Nephron (organoid): ENCODE measurements around the gene DSC1.

Experiments
- H3K27ac Mint-ChIP-seq, 3 experiments: 2 replicates each; pipeline ENCODE4 v1.8.0; 2020; ENCODE audit warnings: mixed read lengths in 3 of 3, mild to moderate bottlenecking in 2 of 3, moderate library complexity in 1 of 3
- H3K27me3 Mint-ChIP-seq: 2 replicates; pipeline ENCODE4 v1.8.0; 2021; ENCODE audit warnings: low read depth, mild to moderate bottlenecking, moderate library complexity, mixed read lengths
- H3K36me3 Mint-ChIP-seq: 2 replicates; pipeline ENCODE4 v1.8.0; 2020; ENCODE audit warnings: low read depth, mixed read lengths
- H3K4me1 Mint-ChIP-seq: 2 replicates; pipeline ENCODE4 v1.8.0; 2020; ENCODE audit warnings: mixed read lengths
- H3K4me3 Mint-ChIP-seq, 3 experiments: 2 replicates each; pipeline ENCODE4 v1.8.0; 2020; ENCODE audit warnings: mild to moderate bottlenecking in 3 of 3, mixed read lengths in 3 of 3, moderate library complexity in 2 of 3
- H3K9me3 Mint-ChIP-seq: 2 replicates; pipeline ENCODE4 v1.8.0; 2020; ENCODE audit warnings: mixed read lengths
- TF ChIP-seq, protein P1 (sequence below), 3 experiments: fragments of 200-600 bp; sonication (generic); IDR thresholded peaks; one replicate each; pipeline ENCODE4 v1.5.0; 2021; ENCODE audit warnings: antibody characterized with exemption in 3 of 3; ENCODE audit not compliant: unreplicated experiment in 3 of 3

DSC1 gene

GRCh38 chr18:31149351-31149750 is 13.3 kb downstream of the DSC1 start:
- TF ChIP-seq, protein P1, sequence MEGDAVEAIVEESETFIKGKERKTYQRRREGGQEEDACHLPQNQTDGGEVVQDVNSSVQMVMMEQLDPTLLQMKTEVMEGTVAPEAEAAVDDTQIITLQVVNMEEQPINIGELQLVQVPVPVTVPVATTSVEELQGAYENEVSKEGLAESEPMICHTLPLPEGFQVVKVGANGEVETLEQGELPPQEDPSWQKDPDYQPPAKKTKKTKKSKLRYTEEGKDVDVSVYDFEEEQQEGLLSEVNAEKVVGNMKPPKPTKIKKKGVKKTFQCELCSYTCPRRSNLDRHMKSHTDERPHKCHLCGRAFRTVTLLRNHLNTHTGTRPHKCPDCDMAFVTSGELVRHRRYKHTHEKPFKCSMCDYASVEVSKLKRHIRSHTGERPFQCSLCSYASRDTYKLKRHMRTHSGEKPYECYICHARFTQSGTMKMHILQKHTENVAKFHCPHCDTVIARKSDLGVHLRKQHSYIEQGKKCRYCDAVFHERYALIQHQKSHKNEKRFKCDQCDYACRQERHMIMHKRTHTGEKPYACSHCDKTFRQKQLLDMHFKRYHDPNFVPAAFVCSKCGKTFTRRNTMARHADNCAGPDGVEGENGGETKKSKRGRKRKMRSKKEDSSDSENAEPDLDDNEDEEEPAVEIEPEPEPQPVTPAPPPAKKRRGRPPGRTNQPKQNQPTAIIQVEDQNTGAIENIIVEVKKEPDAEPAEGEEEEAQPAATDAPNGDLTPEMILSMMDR (IDR thresholded peaks at IDR 0.05; ENCODE audit: unreplicated experiment in 3 of 3) = no peak
- Mint-ChIP-seq H3K27ac (no peak overlapping the region), H3K4me3 (no peak overlapping the region), H3K9me3 (no peaks in the 10 kb centered on the region), H3K4me1 (no peaks in the 10 kb centered on the region), H3K27me3 (no peaks in the 10 kb centered on the region), H3K36me3 (no peaks in the 10 kb centered on the region)

- TF ChIP-seq, protein P1 (IDR thresholded peaks at IDR 0.05; ENCODE audit: unreplicated experiment in 3 of 3) = no peak
- Mint-ChIP-seq H3K36me3 (no peaks in the 10 kb centered on the region), H3K27ac (no peak overlapping the region), H3K27me3 (no peaks in the 10 kb centered on the region), H3K4me3 (no peak overlapping the region), H3K4me1 (no peaks in the 10 kb centered on the region), H3K9me3 (no peaks in the 10 kb centered on the region)
Measured at GRCh38 chr18:31148600-31148999, 14.1 kb downstream of the DSC1 start.

DNA sequence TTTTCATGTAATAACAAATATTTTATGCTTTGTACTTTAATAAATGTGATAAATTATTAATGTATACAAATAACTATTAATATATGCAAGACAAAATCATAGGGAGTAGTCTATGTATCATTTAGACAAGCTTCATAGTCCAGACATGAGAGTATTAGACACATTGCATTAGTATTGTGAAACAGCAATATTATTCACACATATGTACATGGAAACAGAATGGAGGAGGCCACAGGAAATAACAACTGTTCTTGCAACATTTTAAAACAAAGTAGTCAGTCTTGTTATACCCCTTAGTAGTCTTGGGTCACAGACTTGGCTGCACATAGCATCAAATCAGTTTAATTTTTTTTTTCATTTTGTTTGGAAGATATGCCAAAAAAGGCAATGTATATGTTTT is 15.8 kb downstream of the DSC1 start:
- Mint-ChIP-seq H3K27me3 (no peaks in the 10 kb centered on the region), H3K9me3 (no peaks in the 10 kb centered on the region), H3K36me3 (no peaks in the 10 kb centered on the region), H3K4me1 (no peaks in the 10 kb centered on the region), H3K27ac (no peak overlapping the region), H3K4me3 (no peak overlapping the region)
- TF ChIP-seq, protein P1 (IDR thresholded peaks at IDR 0.05; ENCODE audit: unreplicated experiment in 3 of 3) = no peak

DNA sequence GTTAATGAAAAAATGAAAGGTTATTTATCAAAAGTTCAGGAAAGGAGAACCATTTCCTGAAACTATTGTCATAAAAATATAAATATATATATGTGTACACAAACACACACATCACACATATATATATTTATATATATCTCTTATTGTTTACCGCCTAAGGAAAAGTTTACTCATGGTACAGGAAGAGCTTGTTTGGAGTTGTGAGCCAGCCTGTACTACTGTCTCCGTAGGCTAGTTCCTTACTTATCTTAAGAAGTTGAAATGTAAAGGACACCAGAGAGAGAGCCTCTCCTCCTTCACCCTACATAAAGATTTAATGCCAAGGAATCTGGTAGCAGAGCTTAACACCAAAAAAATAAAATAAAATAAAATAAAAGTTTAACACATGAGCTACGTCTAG is 19.6 kb downstream of the DSC1 start:
- TF ChIP-seq, protein P1 (IDR thresholded peaks at IDR 0.05; ENCODE audit: unreplicated experiment in 3 of 3) = no peak
- Mint-ChIP-seq H3K9me3 (no peaks in the 10 kb centered on the region), H3K4me3 (no peak overlapping the region), H3K27me3 (no peaks in the 10 kb centered on the region), H3K4me1 (no peaks in the 10 kb centered on the region), H3K36me3 (no peaks in the 10 kb centered on the region), H3K27ac (no peak overlapping the region)

GRCh38 chr18:31138709-31139108 is 23.9 kb downstream of the DSC1 start:
- TF ChIP-seq, protein P1 (IDR thresholded peaks at IDR 0.05; ENCODE audit: unreplicated experiment in 3 of 3) = no peak
- Mint-ChIP-seq H3K36me3 (no peaks in the 10 kb centered on the region), H3K27me3 (no peaks in the 10 kb centered on the region), H3K4me3 (no peak overlapping the region), H3K4me1 (no peaks in the 10 kb centered on the region), H3K9me3 (no peaks in the 10 kb centered on the region), H3K27ac (no peak overlapping the region)

GRCh38 chr18:31134988-31135529 is 27.6 kb downstream of the DSC1 start:
- H3K4me3 Mint-ChIP-seq = no peak overlapping the region
- TF ChIP-seq, protein P1 (IDR thresholded peaks at IDR 0.05; ENCODE audit: unreplicated experiment in 3 of 3) = no peak
- H3K27ac Mint-ChIP-seq = no peak overlapping the region
- H3K4me1 Mint-ChIP-seq = no peaks in the 10 kb centered on the region
- no peaks in the 10 kb centered on the region for H3K9me3 Mint-ChIP-seq
- H3K27me3 Mint-ChIP-seq = no peaks in the 10 kb centered on the region
- H3K36me3 Mint-ChIP-seq = no peaks in the 10 kb centered on the region
